H1 (cell line): ENCODE results near the gene CCDC178. TPM values are rescaled to one million over a fixed set of nuclear protein-coding genes. Genes with fewer than 3 reads are reported as not detected.

Experiments
- CTCF ChIA-PET: fragments of 300-600 bp; sonication (Branson Sonifier 250); formaldehyde crosslinking; loops from one replicate; lab custom pipeline; 2021; ENCODE audit not compliant: partially characterized antibody; lab: Charles Lee
- POLR2A ChIA-PET: fragments of 300-600 bp; sonication (Branson Sonifier 250); formaldehyde crosslinking; loops from one replicate; lab custom pipeline; 2021; ENCODE audit warnings: inconsistent platforms; ENCODE audit not compliant: partially characterized antibody; lab: Charles Lee
- DNase-seq, 2 experiments: peaks; one replicate each; pipeline versions ENCODE4 v3.0.0 to v3.0.0-alpha.2; 2010 to 2022; ENCODE audit warnings: low spot score in 2 of 2, low read depth in 1 of 2, mixed read lengths in 1 of 2
- FAIRE-seq: peaks from 2 replicates; lab custom pipeline; 2011; peaks lifted over from hg19 to GRCh38; lab: Jason Lieb, UNC
- H2AFZ ChIP-seq: 2 replicates; pipeline ENCODE4 v1.8.1; 2012; ENCODE audit warnings: low read length, inconsistent platforms
- H2AK5ac ChIP-seq: 2 replicates; pipeline ENCODE4 v1.6.1; 2013; ENCODE audit warnings: low read depth, low read length
- H2BK120ac ChIP-seq: replicated peaks from 2 replicates; pipeline ENCODE3; 2013; ENCODE audit warnings: low read depth, low read length, inconsistent platforms
- H2BK12ac ChIP-seq: 2 replicates; pipeline ENCODE4 v1.6.1; 2013; ENCODE audit warnings: low read depth, low read length
- H2BK15ac ChIP-seq: 2 replicates; pipeline ENCODE4 v1.6.1; 2013; ENCODE audit warnings: low read length
- H2BK20ac ChIP-seq: 2 replicates; pipeline ENCODE4 v1.6.1; 2013; ENCODE audit warnings: low read length
- H2BK5ac ChIP-seq: 2 replicates; pipeline ENCODE4 v1.6.1; 2013; ENCODE audit warnings: low read depth, low read length
- H3K14ac ChIP-seq: 2 replicates; pipeline ENCODE4 v1.6.1; 2013; ENCODE audit warnings: inconsistent platforms; ENCODE audit not compliant: insufficient read length
- H3K18ac ChIP-seq: 2 replicates; pipeline ENCODE4 v1.6.1; 2013; ENCODE audit warnings: low read length; ENCODE audit errors: extremely low read depth
- H3K23ac ChIP-seq: 2 replicates; pipeline ENCODE4 v1.6.1; 2013; ENCODE audit warnings: inconsistent platforms; ENCODE audit not compliant: insufficient read length
- H3K23me2 ChIP-seq: 2 replicates; pipeline ENCODE4 v1.6.1; 2013; ENCODE audit warnings: low read depth, low read length
- H3K27ac ChIP-seq: 2 replicates; pipeline ENCODE4 v1.6.1; 2011; ENCODE audit warnings: low read depth, low read length, inconsistent platforms
- H3K27me3 ChIP-seq, 4 experiments: replicated peaks in 1 of 4; 1 replicate in 1 of 4; 2 replicates in 3 of 4; pipeline versions ENCODE4 v1.6.1 to v1.8.1; 2011 to 2013; ENCODE audit warnings: low read length in 3 of 4, mild to moderate bottlenecking in 3 of 4, inconsistent platforms in 2 of 4, mixed read lengths in 2 of 4, moderate library complexity in 1 of 4; ENCODE audit not compliant: control insufficient read depth in 3 of 4, insufficient read depth in 3 of 4; ENCODE audit errors: extremely low read depth in 1 of 4
- H3K36me3 ChIP-seq, 4 experiments: 2 replicates each; pipeline versions ENCODE4 v1.6.1 to v1.8.1; 2011 to 2013; ENCODE audit warnings: mild to moderate bottlenecking in 4 of 4, low read length in 3 of 4, moderate library complexity in 2 of 4, control low read depth in 1 of 4, inconsistent platforms in 1 of 4; ENCODE audit not compliant: insufficient read depth in 4 of 4, control insufficient read depth in 2 of 4
- H3K4ac ChIP-seq: replicated peaks from 2 replicates; pipeline ENCODE3; 2013; ENCODE audit warnings: low read length, low read depth, mixed read lengths, inconsistent platforms; ENCODE audit not compliant: insufficient read length
- H3K4me1 ChIP-seq, 4 experiments: replicated peaks in 1 of 4; 1 replicate in 1 of 4; 2 replicates in 3 of 4; pipeline versions ENCODE4 v1.6.1 to v1.8.1; 2011 to 2013; ENCODE audit warnings: low read length in 3 of 4, inconsistent platforms in 2 of 4, mixed read lengths in 1 of 4; ENCODE audit not compliant: insufficient read depth in 4 of 4, control insufficient read depth in 3 of 4
- H3K4me2 ChIP-seq, 2 experiments: 2 replicates each; pipeline versions ENCODE4 v1.6.1 to v1.8.1; 2011 to 2013; ENCODE audit warnings: low read depth in 2 of 2, low read length in 2 of 2, control low read depth in 1 of 2, inconsistent platforms in 1 of 2, mild to moderate bottlenecking in 1 of 2; ENCODE audit not compliant: insufficient read depth in 1 of 2
- H3K4me3 ChIP-seq, 4 experiments: fragments of 200-600, 300-600 bp in 1 of 4; sonication (generic), shearing (Covaris generic), sonication (Bioruptor Twin) in 1 of 4; 2 replicates each; pipeline versions ENCODE4 v1.5.1 to v1.8.1; 2011 to 2016; ENCODE audit warnings: low read length in 4 of 4, low read depth in 3 of 4, control low read depth in 2 of 4, inconsistent platforms in 2 of 4, mild to moderate bottlenecking in 2 of 4, mixed read lengths in 1 of 4, moderate library complexity in 1 of 4; ENCODE audit not compliant: insufficient read depth in 2 of 4; ENCODE audit errors: extremely low read depth in 1 of 4
- H3K56ac ChIP-seq: replicated peaks from 2 replicates; pipeline ENCODE3; 2013; ENCODE audit warnings: low read depth, mild to moderate bottlenecking, mixed read lengths, low read length, inconsistent platforms; ENCODE audit not compliant: insufficient read length
- H3K79me1 ChIP-seq: 2 replicates; pipeline ENCODE4 v1.6.1; 2013; ENCODE audit warnings: low read depth, low read length, control low read depth
- H3K79me2 ChIP-seq, 2 experiments: 2 replicates each; pipeline versions ENCODE4 v1.6.1 to v1.8.1; 2012 to 2013; ENCODE audit warnings: low read length in 2 of 2, mild to moderate bottlenecking in 2 of 2, inconsistent platforms in 1 of 2; ENCODE audit not compliant: insufficient read depth in 2 of 2, control insufficient read depth in 1 of 2
- H3K9ac ChIP-seq, 4 experiments: replicated peaks in 1 of 4; 1 replicate in 1 of 4; 2 replicates in 3 of 4; pipeline versions ENCODE4 v1.6.1 to v1.8.1; 2011 to 2013; ENCODE audit warnings: low read depth in 3 of 4, low read length in 3 of 4, control low read depth in 2 of 4, mild to moderate bottlenecking in 2 of 4, moderate library complexity in 2 of 4, inconsistent platforms in 1 of 4; ENCODE audit errors: extremely low read depth in 1 of 4
- H3K9me3 ChIP-seq, 2 experiments: 2 replicates each; pipeline versions ENCODE4 v1.6.1 to v1.8.1; 2012 to 2013; ENCODE audit warnings: mild to moderate bottlenecking in 2 of 2, moderate library complexity in 2 of 2, control low read depth in 1 of 2, inconsistent platforms in 1 of 2, low read depth in 1 of 2, low read length in 1 of 2, mixed read lengths in 1 of 2; ENCODE audit not compliant: insufficient read depth in 2 of 2
- H4K20me1 ChIP-seq, 2 experiments: replicated peaks in 1 of 2; 2 replicates each; pipeline versions ENCODE3 to v1.8.1; 2011 to 2013; ENCODE audit warnings: inconsistent platforms in 2 of 2, low read length in 2 of 2, mild to moderate bottlenecking in 1 of 2; ENCODE audit not compliant: insufficient read depth in 2 of 2, control insufficient read depth in 1 of 2
- H4K5ac ChIP-seq: 2 replicates; pipeline ENCODE4 v1.6.1; 2013; ENCODE audit warnings: low read length, low read depth, mixed read lengths, inconsistent platforms; ENCODE audit not compliant: insufficient read length
- H4K8ac ChIP-seq: 2 replicates; pipeline ENCODE4 v1.8.0; 2013; ENCODE audit warnings: mild to moderate bottlenecking, moderate library complexity, low read length, inconsistent platforms; ENCODE audit not compliant: insufficient read depth; ENCODE audit errors: extremely low read depth
- H4K91ac ChIP-seq: replicated peaks from 2 replicates; pipeline ENCODE3; 2013; ENCODE audit warnings: low read length, mixed read lengths, inconsistent platforms; ENCODE audit not compliant: insufficient read length
- BACH1 ChIP-seq: IDR thresholded peaks from 2 replicates; pipeline ENCODE4 v1.6.1; 2012; ENCODE audit warnings: low read length, improper control_type of control experiment
- CEBPB ChIP-seq: IDR thresholded peaks from 2 replicates; pipeline ENCODE4 v1.6.1; 2012; ENCODE audit warnings: low read depth, low read length
- CTBP2 ChIP-seq: IDR thresholded peaks from 2 replicates; pipeline ENCODE4 v1.7.0; 2011; ENCODE audit warnings: borderline replicate concordance, mild to moderate bottlenecking, moderate library complexity, mixed read lengths, low read length; ENCODE audit not compliant: insufficient read depth, insufficient read length
- EGR1 ChIP-seq: IDR thresholded peaks from 2 replicates; pipeline ENCODE4 v1.6.1; 2011; ENCODE audit warnings: low read depth, low read length, borderline replicate concordance
- EP300 ChIP-seq, 2 experiments: IDR thresholded peaks; 1 replicate in 1 of 2; 2 replicates in 1 of 2; pipeline ENCODE4 v1.6.1; 2011 to 2012; ENCODE audit warnings: low read depth in 2 of 2, low read length in 2 of 2, mild to moderate bottlenecking in 2 of 2, borderline replicate concordance in 1 of 2, inconsistent platforms in 1 of 2, moderate library complexity in 1 of 2
- GABPA ChIP-seq: IDR thresholded peaks from 2 replicates; pipeline ENCODE4 v1.6.1; 2011; ENCODE audit warnings: mild to moderate bottlenecking, low read length, moderate library complexity, borderline replicate concordance; ENCODE audit not compliant: insufficient read depth
- GTF2F1 ChIP-seq: IDR thresholded peaks from 2 replicates; pipeline ENCODE4 v1.6.1; 2012; ENCODE audit warnings: low read depth, low read length, improper control_type of control experiment, borderline replicate concordance
- KDM1A ChIP-seq: fragments of 200-600, 300-600 bp; sonication (generic); IDR thresholded peaks from 2 replicates; pipeline ENCODE4 v1.7.1; 2016; ENCODE audit warnings: mild to moderate bottlenecking, low read length, borderline replicate concordance
- KDM4A ChIP-seq: IDR thresholded peaks from one replicate; pipeline ENCODE4 v1.7.1; 2012; ENCODE audit warnings: low read depth, mild to moderate bottlenecking, moderate library complexity, low read length, inconsistent platforms; ENCODE audit not compliant: severe bottlenecking
- PHF8 ChIP-seq: fragments of 200-600 bp; sonication (generic); conservative IDR thresholded peaks from 2 replicates; pipeline ENCODE4 v1.7.1; 2012; ENCODE audit warnings: low read depth, mild to moderate bottlenecking, inconsistent platforms, low read length, moderate library complexity
- RXRA ChIP-seq: IDR thresholded peaks from 2 replicates; pipeline ENCODE4 v1.6.1; 2011; ENCODE audit warnings: low read depth, mild to moderate bottlenecking, low read length, moderate library complexity; ENCODE audit not compliant: insufficient read depth
- SAP30 ChIP-seq: fragments of 300-600 bp; sonication (generic); IDR thresholded peaks from 2 replicates; pipeline ENCODE4 v1.7.1; 2012; ENCODE audit warnings: low read length, moderate library complexity, mild to moderate bottlenecking, inconsistent platforms; ENCODE audit not compliant: insufficient read depth, insufficient replicate concordance
- SIX5 ChIP-seq: IDR thresholded peaks from 2 replicates; pipeline ENCODE4 v1.6.1; 2011; ENCODE audit warnings: mild to moderate bottlenecking, low read depth, low read length
- TEAD4 ChIP-seq: IDR thresholded peaks from 2 replicates; pipeline ENCODE4 v1.6.1; 2012; ENCODE audit warnings: low read depth, low read length, inconsistent platforms, mixed read lengths
- WGBS, 2 experiments: shearing (Covaris generic) in 1 of 2; methylation state at CpG; one replicate each; pipeline versions ENCODE4 v1.1.6 to v1.1.7; 2013 to 2015; ENCODE audit warnings: low lambda C conversion rate in 2 of 2, mixed read lengths in 2 of 2, inconsistent platforms in 1 of 2, low coverage in 1 of 2, missing lambda C conversion rate in 1 of 2; ENCODE audit not compliant: insufficient replicate concordance in 2 of 2, insufficient coverage in 1 of 2, insufficient read length in 1 of 2; ENCODE audit errors: extremely low coverage in 1 of 2, missing lambda C conversion rate in 1 of 2; 5-methylcytosine and 5-hydroxymethylcytosine counted together
- polyA plus RNA-seq, 7 experiments: library from polyadenylated mRNA; depleted of rRNA in 3 of 7; stranded (reverse) in 5 of 7; unstranded in 2 of 7; fragments of >200 nt in 5 of 7; fragments of 200-250 nt in 2 of 7; gene quantifications; 1 replicate in 5 of 7; 2 replicates in 1 of 7; 4 replicates in 1 of 7; pipeline versions ENCODE4 v1.2.1 to v1.2.3, GENCODE V29; 2011 to 2013; ENCODE audit warnings: missing spikeins in 2 of 7, mixed read lengths in 2 of 7
- total RNA-seq: library from RNA; stranded (reverse); fragmentation: NEBNext Ultra II Directional; extraction: Animal tissue kit (Norgen Biotek cat#: 25700); gene quantifications from 2 replicates; pipeline ENCODE4 v1.2.1, GENCODE V29; 2021

CCDC178 gene
- total and polyA plus RNA-seq, 2 of the 8 experiments (the other 6 are each of a cell fraction or from before 2014, with no cell fraction given), result not detected

- Histone ChIP-seq H2BK12ac (no peak overlapping the region), H2AK5ac (no peak overlapping the region), H4K8ac (no peak overlapping the region), H2BK15ac (no peak overlapping the region), H3K4me1 (no peaks in the 10 kb centered on the region), H3K79me2 (no peaks in the 10 kb centered on the region), H3K9ac (no peak overlapping the region), H3K4ac (no peak overlapping the region), H2BK5ac (no peak overlapping the region), H3K14ac (no peak overlapping the region), H3K56ac (no peak overlapping the region), H3K4me3 (no peak overlapping the region), H3K23me2 (peaks cover 2% of the 10 kb centered on the region; the same call in 1 of the 2 replicates), H3K27me3 (no peaks in the 10 kb centered on the region), H2BK120ac (no peak overlapping the region), H3K9me3 (no peaks in the 10 kb centered on the region), H3K79me1 (no peaks in the 10 kb centered on the region), H4K20me1 (no peaks in the 10 kb centered on the region), H4K91ac (no peak overlapping the region), H4K5ac (no peak overlapping the region), H3K23ac (no peak overlapping the region), H3K4me2 (no peak overlapping the region), H3K27ac (no peak overlapping the region), H3K36me3 (no peaks in the 10 kb centered on the region), H2BK20ac (no peak overlapping the region), H2AFZ (no peak overlapping the region), H3K18ac (no peak overlapping the region)
- POLR2A ChIA-PET, result no interaction called here
- FAIRE-seq, result no peak
- no peak for DNase-seq
- CTCF ChIA-PET, result interaction anchor here (1.1 to 1.3 kb wide), 2 partner anchors 201 to 242 kb away, joined by 3 read pairs; no protein-coding TSS in a partner anchor
- WGBS, 2 experiments, result 91% methylated on average over 1 of the region's 1 CpG; no CpG with 5 or more reads in 1 of the 2 experiments
- TF ChIP-seq EP300 (IDR thresholded peaks at IDR 0.05; ENCODE audit: borderline replicate concordance in 1 of 2, low read depth in 2 of 2, low read length in 2 of 2), result no peak
- TF ChIP-seq RXRA, result no peak
- no peak for TF ChIP-seq CEBPB
- no peak for TF ChIP-seq TEAD4
- no peak for TF ChIP-seq BACH1
- no peak for TF ChIP-seq KDM1A
- TF ChIP-seq SAP30, result no peak
- TF ChIP-seq KDM4A, result no peak
- no peak for TF ChIP-seq CTBP2
- TF ChIP-seq GTF2F1, result no peak
- TF ChIP-seq GABPA, result no peak
- TF ChIP-seq SIX5, result no peak
- no peak for TF ChIP-seq PHF8
- TF ChIP-seq EGR1, result no peak
Observed at GRCh38 chr18:33432857-33433256, 7.7 kb downstream of the CCDC178 start.
